Measurements from ENCODE around the gene PIBF1. TPM values are rescaled to one million over a fixed set of nuclear protein-coding genes. Genes with fewer than 3 reads are reported as not detected.

The PIBF1 gene
- total RNA-seq, 2 experiments from 2014 or later: 19.1 to 21.8 TPM

- ChIA-PET CTCF (no interaction called here), POLR2A (no interaction called here)
- no peak for DNase-seq
- H3K4me1 Mint-ChIP-seq: peaks cover 1% of the 10 kb centered on the region
- no peak overlapping the region for H3K4me3 Mint-ChIP-seq
- H3K27ac Mint-ChIP-seq: no peak overlapping the region
- peaks cover 5% of the 10 kb centered on the region for H3K36me3 Mint-ChIP-seq (ENCODE audit: low read depth)
- H3K27me3 Mint-ChIP-seq: peaks cover under 1% of the 10 kb centered on the region
- no peaks in the 10 kb centered on the region for H3K9me3 Mint-ChIP-seq
These were observed 283.9 kb downstream of the PIBF1 start for GRCh38 chr13:73065665-73066340.

Other genes starting within 250 kb of the PIBF1 start
- gene MZT1, start 54.5 kb upstream of the PIBF1 start, total RNA-seq: 10 to 100 TPM; 20.7 to 22.3 TPM
- 10 to 100 TPM; 25.6 to 28.5 TPM for gene BORA, start 54.2 kb upstream of the PIBF1 start, total RNA-seq
- gene DIS3, start 233 bp upstream of the PIBF1 start, total RNA-seq: 10 to 100 TPM; 31.2 to 33.6 TPM